ENCODE measurements around the gene TMEM237. TPM values are rescaled to one million over a fixed set of nuclear protein-coding genes. Genes with fewer than 3 reads are reported as not detected.
A peak's percentile ranks its signal among the peaks of the same experiment; 100 is the strongest.

Gene TMEM237, protein sequence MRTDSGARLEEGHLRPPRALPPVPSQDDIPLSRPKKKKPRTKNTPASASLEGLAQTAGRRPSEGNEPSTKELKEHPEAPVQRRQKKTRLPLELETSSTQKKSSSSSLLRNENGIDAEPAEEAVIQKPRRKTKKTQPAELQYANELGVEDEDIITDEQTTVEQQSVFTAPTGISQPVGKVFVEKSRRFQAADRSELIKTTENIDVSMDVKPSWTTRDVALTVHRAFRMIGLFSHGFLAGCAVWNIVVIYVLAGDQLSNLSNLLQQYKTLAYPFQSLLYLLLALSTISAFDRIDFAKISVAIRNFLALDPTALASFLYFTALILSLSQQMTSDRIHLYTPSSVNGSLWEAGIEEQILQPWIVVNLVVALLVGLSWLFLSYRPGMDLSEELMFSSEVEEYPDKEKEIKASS
- 16.7 and 23.8 TPM in 2 replicates for total RNA-seq
- polyA plus RNA-seq, result 39.0 and 64.1 TPM in 2 replicates
- 30.8 and 40.3 TPM in 2 replicates for polyA plus RNA-seq (2012)
- 6.6 and 7.2 TPM in 2 replicates for polyA minus RNA-seq (ENCODE audit: low replicate concordance)

DNA sequence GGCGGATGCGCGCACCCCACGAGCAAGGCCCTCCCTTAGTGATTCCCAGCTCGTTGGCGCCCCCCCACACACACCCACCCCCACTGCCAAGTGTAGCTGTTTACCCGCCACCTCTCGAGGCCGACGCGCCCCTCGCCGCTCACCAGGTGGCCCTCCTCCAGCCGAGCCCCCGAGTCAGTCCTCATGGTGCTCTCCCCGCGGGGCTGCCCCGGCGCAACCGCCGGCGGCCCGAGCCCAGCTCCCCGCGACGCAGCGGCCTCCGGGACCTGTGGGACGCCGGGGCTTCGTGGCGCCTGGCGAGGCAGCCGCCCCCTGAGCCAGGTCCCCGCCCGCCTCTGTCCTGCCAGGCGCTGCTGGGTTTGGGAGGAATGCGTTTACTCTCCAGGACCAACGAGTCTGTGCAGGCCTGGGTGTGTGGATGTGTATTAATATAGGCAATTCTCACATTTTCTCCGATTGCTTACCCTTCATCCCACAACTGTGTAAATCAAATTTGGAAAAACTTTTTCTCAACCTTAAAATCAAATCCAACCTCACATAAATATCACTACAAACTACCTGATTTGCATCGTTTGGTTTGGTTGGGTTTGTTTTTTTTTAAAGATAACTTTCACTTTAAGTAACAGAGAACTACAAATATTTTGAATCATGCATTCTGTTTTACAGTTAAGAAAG is at the start of gene TMEM237:
TMEM237 (minus strand) TSS at position 288 of the 675 bp plus-strand sequence; CDS start at position 185, 103 bp downstream.
- peak within 1 kb of the TSS; percentile 92 for H3K9ac ChIP-seq (ENCODE audit: insufficient read depth, low read length)
- DNase-seq (ENCODE audit: low read depth in 2 of 2), result peak; percentile 19 to 54
- no peaks in the 10 kb centered on the region for H3K27me3 ChIP-seq (ENCODE audit: control insufficient read depth, insufficient read depth, low read length)
- H3K79me2 ChIP-seq (ENCODE audit: control insufficient read depth, insufficient read depth, low read length), result peaks cover 13% of the 10 kb centered on the region
- H3K4me3 ChIP-seq (replicated peaks in 1 of 4; ENCODE audit: control extremely low read depth in 1 of 4, insufficient read depth in 1 of 4, low read depth in 3 of 4, low read length in 4 of 4), result peak within 1 kb of the TSS; percentile 69 to 89 (median 82)
- H3K4me2 ChIP-seq (ENCODE audit: extremely low read depth, insufficient read depth, low read length), result peak within 1 kb of the TSS; percentile 95
- peak within 1 kb of the TSS; percentile 97 for H3K27ac ChIP-seq (ENCODE audit: insufficient read depth, low read length)
- peaks cover 2% of the 10 kb centered on the region for H3K36me3 ChIP-seq (ENCODE audit: control insufficient read depth, insufficient read depth, low read length)
- TF ChIP-seq, protein P1, sequence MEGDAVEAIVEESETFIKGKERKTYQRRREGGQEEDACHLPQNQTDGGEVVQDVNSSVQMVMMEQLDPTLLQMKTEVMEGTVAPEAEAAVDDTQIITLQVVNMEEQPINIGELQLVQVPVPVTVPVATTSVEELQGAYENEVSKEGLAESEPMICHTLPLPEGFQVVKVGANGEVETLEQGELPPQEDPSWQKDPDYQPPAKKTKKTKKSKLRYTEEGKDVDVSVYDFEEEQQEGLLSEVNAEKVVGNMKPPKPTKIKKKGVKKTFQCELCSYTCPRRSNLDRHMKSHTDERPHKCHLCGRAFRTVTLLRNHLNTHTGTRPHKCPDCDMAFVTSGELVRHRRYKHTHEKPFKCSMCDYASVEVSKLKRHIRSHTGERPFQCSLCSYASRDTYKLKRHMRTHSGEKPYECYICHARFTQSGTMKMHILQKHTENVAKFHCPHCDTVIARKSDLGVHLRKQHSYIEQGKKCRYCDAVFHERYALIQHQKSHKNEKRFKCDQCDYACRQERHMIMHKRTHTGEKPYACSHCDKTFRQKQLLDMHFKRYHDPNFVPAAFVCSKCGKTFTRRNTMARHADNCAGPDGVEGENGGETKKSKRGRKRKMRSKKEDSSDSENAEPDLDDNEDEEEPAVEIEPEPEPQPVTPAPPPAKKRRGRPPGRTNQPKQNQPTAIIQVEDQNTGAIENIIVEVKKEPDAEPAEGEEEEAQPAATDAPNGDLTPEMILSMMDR (conservative IDR thresholded peaks at IDR 0.05 in 1 of 2, IDR thresholded peaks at IDR 0.05 in 1 of 2; ENCODE audit: low read depth in 1 of 2, low read length in 2 of 2), result no peak
- TF ChIP-seq EZH2 (IDR thresholded peaks at IDR 0.05; ENCODE audit: low read length, missing control alignments), result no peak
- H3K4me1 ChIP-seq (ENCODE audit: control insufficient read depth, extremely low read depth, insufficient read depth, low read length), result peaks cover 3% of the 10 kb centered on the region
- H3K9me3 ChIP-seq (ENCODE audit: control insufficient read depth, insufficient read depth, low read depth, low read length), result no peaks in the 10 kb centered on the region
- H2AFZ ChIP-seq (ENCODE audit: low read length), result peak within 1 kb of the TSS; percentile 91
- H4K20me1 ChIP-seq (ENCODE audit: control insufficient read depth, extremely low read depth, insufficient read depth, low read length), result no peaks in the 10 kb centered on the region

DNA sequence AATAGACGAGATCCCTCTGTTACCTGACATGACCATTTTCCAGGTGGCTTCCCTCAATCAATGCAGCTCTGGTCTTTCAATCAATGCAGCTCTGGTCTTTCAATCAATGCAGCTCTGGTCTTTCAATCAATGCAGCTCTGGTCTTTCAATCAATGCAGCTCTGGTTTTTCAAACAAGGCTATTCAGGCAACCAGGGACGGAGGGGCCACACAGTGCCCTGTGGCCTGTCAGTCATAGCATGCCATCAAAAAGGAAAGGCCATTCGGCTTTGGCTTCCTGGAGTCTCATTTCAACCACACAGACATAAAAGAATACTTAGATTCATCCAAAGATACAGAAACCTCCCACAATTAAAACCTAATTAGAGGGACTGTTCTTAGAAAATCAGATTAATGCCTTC is 41.9 kb upstream of the TMEM237 start:
- Histone ChIP-seq H3K4me2 (ENCODE audit: extremely low read depth, insufficient read depth, low read length) (no peak overlapping the region), H3K9me3 (ENCODE audit: control insufficient read depth, insufficient read depth, low read depth, low read length) (no peaks in the 10 kb centered on the region), H3K36me3 (ENCODE audit: control insufficient read depth, insufficient read depth, low read length) (no peaks in the 10 kb centered on the region), H3K4me1 (ENCODE audit: control insufficient read depth, extremely low read depth, insufficient read depth, low read length) (no peaks in the 10 kb centered on the region), H3K27me3 (ENCODE audit: control insufficient read depth, insufficient read depth, low read length) (no peaks in the 10 kb centered on the region), H3K4me3 (replicated peaks in 1 of 4; ENCODE audit: control extremely low read depth in 1 of 4, insufficient read depth in 1 of 4, low read depth in 3 of 4, low read length in 4 of 4) (no peak overlapping the region), H3K27ac (ENCODE audit: insufficient read depth, low read length) (no peak overlapping the region), H2AFZ (ENCODE audit: low read length) (no peak overlapping the region), H3K9ac (ENCODE audit: insufficient read depth, low read length) (no peak overlapping the region), H3K79me2 (ENCODE audit: control insufficient read depth, insufficient read depth, low read length) (no peaks in the 10 kb centered on the region), H4K20me1 (ENCODE audit: control insufficient read depth, extremely low read depth, insufficient read depth, low read length) (no peaks in the 10 kb centered on the region)
- TF ChIP-seq, protein P1 (conservative IDR thresholded peaks at IDR 0.05 in 1 of 2, IDR thresholded peaks at IDR 0.05 in 1 of 2; ENCODE audit: low read depth in 1 of 2, low read length in 2 of 2), result no peak
- no peak for TF ChIP-seq EZH2 (IDR thresholded peaks at IDR 0.05; ENCODE audit: low read length, missing control alignments)
- no peak for DNase-seq (ENCODE audit: low read depth in 2 of 2)

DNA sequence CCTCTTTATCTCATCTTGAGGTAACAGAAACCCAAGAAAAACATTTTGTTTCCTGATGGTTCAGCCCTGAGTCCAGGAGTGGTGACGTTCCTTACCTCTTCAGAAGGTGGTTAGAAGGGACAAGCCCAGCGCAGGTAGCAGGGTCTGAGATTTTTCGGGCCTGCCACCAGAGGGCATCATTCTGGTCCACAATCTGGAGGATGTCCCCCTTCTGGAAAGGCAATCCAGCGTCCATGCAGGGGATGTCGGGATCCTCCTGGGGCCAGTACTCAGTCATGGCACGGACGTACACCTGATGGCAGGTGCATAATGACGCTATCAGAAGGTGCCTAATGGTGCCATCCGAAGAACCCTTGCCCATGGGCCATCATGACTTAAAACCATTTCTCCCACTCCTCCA is 37.4 kb upstream of the TMEM237 start:
- peak in 1 of 2 donors; percentile 4 for DNase-seq (ENCODE audit: low read depth in 2 of 2)
- no peak overlapping the region for H3K4me3 ChIP-seq (replicated peaks in 1 of 4; ENCODE audit: control extremely low read depth in 1 of 4, insufficient read depth in 1 of 4, low read depth in 3 of 4, low read length in 4 of 4)
- TF ChIP-seq, protein P1 (conservative IDR thresholded peaks at IDR 0.05 in 1 of 2, IDR thresholded peaks at IDR 0.05 in 1 of 2; ENCODE audit: low read depth in 1 of 2, low read length in 2 of 2), result peak; percentile 21 to 51
- TF ChIP-seq EZH2 (IDR thresholded peaks at IDR 0.05; ENCODE audit: low read length, missing control alignments), result no peak

More for the DNA sequence above, 37.4 kb upstream of the TMEM237 start:
- Histone ChIP-seq H3K27me3 (ENCODE audit: control insufficient read depth, insufficient read depth, low read length) (no peaks in the 10 kb centered on the region), H3K36me3 (ENCODE audit: control insufficient read depth, insufficient read depth, low read length) (no peaks in the 10 kb centered on the region), H4K20me1 (ENCODE audit: control insufficient read depth, extremely low read depth, insufficient read depth, low read length) (no peaks in the 10 kb centered on the region), H3K79me2 (ENCODE audit: control insufficient read depth, insufficient read depth, low read length) (no peaks in the 10 kb centered on the region), H2AFZ (ENCODE audit: low read length) (no peak overlapping the region), H3K9ac (ENCODE audit: insufficient read depth, low read length) (no peak overlapping the region), H3K4me2 (ENCODE audit: extremely low read depth, insufficient read depth, low read length) (no peak overlapping the region), H3K4me1 (ENCODE audit: control insufficient read depth, extremely low read depth, insufficient read depth, low read length) (no peaks in the 10 kb centered on the region), H3K27ac (ENCODE audit: insufficient read depth, low read length) (no peak overlapping the region), H3K9me3 (ENCODE audit: control insufficient read depth, insufficient read depth, low read depth, low read length) (no peaks in the 10 kb centered on the region)
